ENCODE results near the gene SH3GL3.

- TF ChIP-seq CTCF (IDR thresholded peaks at IDR 0.05) (no peak), POLR2A (IDR thresholded peaks at IDR 0.05) (no peak)
These were observed 11.2 kb downstream of the SH3GL3 start for GRCh38 chr15:83458381-83458780.
